CD8-positive, alpha-beta memory T cell (primary cell): ENCODE data around the gene DNAH10. TPM values are rescaled to one million over a fixed set of nuclear protein-coding genes. Genes with fewer than 3 reads are reported as not detected.

Experiments used
- CTCF ChIA-PET: fragments of 350-600 bp; sonication (Branson Sonifier 250); formaldehyde crosslinking; loops from one replicate; lab custom pipeline; 2021; ENCODE audit warnings: antibody characterized with exemption; lab: Charles Lee
- POLR2A ChIA-PET: fragments of 350-600 bp; sonication (Branson Sonifier 250); formaldehyde crosslinking; loops from one replicate; lab custom pipeline; 2021; ENCODE audit warnings: antibody characterized with exemption; lab: Charles Lee
- DNase-seq, 5 donors: peaks; one replicate each; pipeline versions ENCODE4 v3.0.0 to v3.0.0-alpha.2; 2020 to 2022; ENCODE audit warnings: mixed read lengths in 1 of 5
- H3K27ac ChIP-seq: one replicate; pipeline ENCODE4 v1.7.0; 2013; ENCODE audit warnings: low read depth, mild to moderate bottlenecking, low read length, moderate library complexity
- H3K27me3 ChIP-seq: 2 replicates; pipeline ENCODE4 v1.7.0; 2013; ENCODE audit warnings: low read length, mild to moderate bottlenecking; ENCODE audit not compliant: insufficient read depth, poor library complexity, severe bottlenecking
- H3K36me3 ChIP-seq: 2 replicates; pipeline ENCODE4 v1.7.0; 2013; ENCODE audit warnings: mild to moderate bottlenecking, low read length, moderate library complexity; ENCODE audit not compliant: insufficient read depth
- H3K4me1 ChIP-seq: 2 replicates; pipeline ENCODE4 v1.7.0; 2013; ENCODE audit warnings: mild to moderate bottlenecking, low read length, moderate library complexity; ENCODE audit not compliant: insufficient read depth
- H3K4me3 ChIP-seq: 2 replicates; pipeline ENCODE4 v1.7.0; 2013; ENCODE audit warnings: mild to moderate bottlenecking, low read length
- H3K9me3 ChIP-seq: 2 replicates; pipeline ENCODE4 v1.7.0; 2013; ENCODE audit warnings: mild to moderate bottlenecking, low read length
- H3K27ac Mint-ChIP-seq, 8 donors: one replicate each; pipeline ENCODE4 v1.8.0; 2020 to 2021; ENCODE audit warnings: mixed read lengths in 8 of 8, mild to moderate bottlenecking in 6 of 8, inconsistent platforms in 3 of 8, moderate library complexity in 3 of 8
- H3K27me3 Mint-ChIP-seq, 2 donors: one replicate each; pipeline ENCODE4 v1.8.0; 2020 to 2021; ENCODE audit warnings: mixed read lengths in 2 of 2, mild to moderate bottlenecking in 1 of 2, moderate library complexity in 1 of 2
- H3K36me3 Mint-ChIP-seq, 3 donors: one replicate each; pipeline ENCODE4 v1.8.0; 2020 to 2021; ENCODE audit warnings: mixed read lengths in 3 of 3, inconsistent platforms in 1 of 3, mild to moderate bottlenecking in 1 of 3
- H3K4me1 Mint-ChIP-seq, 3 donors: one replicate each; pipeline ENCODE4 v1.8.0; 2020 to 2021; ENCODE audit warnings: mixed read lengths in 3 of 3, inconsistent platforms in 1 of 3, mild to moderate bottlenecking in 1 of 3
- H3K4me3 Mint-ChIP-seq, 7 donors: one replicate each; pipeline ENCODE4 v1.8.0; 2020 to 2021; ENCODE audit warnings: mixed read lengths in 7 of 7, mild to moderate bottlenecking in 6 of 7, moderate library complexity in 4 of 7, inconsistent platforms in 2 of 7
- H3K9me3 Mint-ChIP-seq, 5 donors: one replicate each; pipeline ENCODE4 v1.8.0; 2020 to 2022; ENCODE audit warnings: mixed read lengths in 5 of 5, mild to moderate bottlenecking in 3 of 5, moderate library complexity in 2 of 5, inconsistent platforms in 1 of 5
- polyA plus RNA-seq: library from polyadenylated mRNA; unstranded; fragments of 300-500 nt; fragmentation: Illumina TruSeq; gene quantifications from one replicate; pipeline ENCODE4 v1.2.3, GENCODE V29; 2021
- total RNA-seq, 2 experiments: library from RNA; stranded (reverse); gene quantifications; one replicate each; pipeline ENCODE4 v1.2.3, GENCODE V29; 2021

DNAH10 gene, protein sequence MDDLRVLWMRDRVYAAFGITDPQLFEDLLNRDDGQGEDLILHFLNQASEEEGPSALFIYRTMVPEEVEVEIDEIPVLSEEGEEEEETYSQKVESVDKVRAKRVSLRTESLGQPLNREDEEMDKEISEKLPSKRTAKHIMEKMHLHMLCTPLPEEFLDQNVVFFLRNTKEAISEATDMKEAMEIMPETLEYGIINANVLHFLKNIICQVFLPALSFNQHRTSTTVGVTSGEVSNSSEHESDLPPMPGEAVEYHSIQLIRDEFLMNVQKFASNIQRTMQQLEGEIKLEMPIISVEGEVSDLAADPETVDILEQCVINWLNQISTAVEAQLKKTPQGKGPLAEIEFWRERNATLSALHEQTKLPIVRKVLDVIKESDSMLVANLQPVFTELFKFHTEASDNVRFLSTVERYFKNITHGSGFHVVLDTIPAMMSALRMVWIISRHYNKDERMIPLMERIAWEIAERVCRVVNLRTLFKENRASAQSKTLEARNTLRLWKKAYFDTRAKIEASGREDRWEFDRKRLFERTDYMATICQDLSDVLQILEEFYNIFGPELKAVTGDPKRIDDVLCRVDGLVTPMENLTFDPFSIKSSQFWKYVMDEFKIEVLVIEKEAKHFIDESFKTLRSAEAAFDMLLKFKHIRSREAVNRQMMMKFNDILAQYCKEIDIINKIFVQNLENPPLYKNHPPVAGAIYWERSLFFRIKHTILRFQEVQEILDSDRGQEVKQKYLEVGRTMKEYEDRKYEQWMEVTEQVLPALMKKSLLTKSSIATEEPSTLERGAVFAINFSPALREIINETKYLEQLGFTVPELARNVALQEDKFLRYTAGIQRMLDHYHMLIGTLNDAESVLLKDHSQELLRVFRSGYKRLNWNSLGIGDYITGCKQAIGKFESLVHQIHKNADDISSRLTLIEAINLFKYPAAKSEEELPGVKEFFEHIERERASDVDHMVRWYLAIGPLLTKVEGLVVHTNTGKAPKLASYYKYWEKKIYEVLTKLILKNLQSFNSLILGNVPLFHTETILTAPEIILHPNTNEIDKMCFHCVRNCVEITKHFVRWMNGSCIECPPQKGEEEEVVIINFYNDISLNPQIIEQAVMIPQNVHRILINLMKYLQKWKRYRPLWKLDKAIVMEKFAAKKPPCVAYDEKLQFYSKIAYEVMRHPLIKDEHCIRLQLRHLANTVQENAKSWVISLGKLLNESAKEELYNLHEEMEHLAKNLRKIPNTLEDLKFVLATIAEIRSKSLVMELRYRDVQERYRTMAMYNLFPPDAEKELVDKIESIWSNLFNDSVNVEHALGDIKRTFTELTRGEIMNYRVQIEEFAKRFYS (N-terminal part only)
- total RNA-seq (under 1 TPM; 0.09 to 0.13 TPM), polyA plus RNA-seq (not detected)

DNA sequence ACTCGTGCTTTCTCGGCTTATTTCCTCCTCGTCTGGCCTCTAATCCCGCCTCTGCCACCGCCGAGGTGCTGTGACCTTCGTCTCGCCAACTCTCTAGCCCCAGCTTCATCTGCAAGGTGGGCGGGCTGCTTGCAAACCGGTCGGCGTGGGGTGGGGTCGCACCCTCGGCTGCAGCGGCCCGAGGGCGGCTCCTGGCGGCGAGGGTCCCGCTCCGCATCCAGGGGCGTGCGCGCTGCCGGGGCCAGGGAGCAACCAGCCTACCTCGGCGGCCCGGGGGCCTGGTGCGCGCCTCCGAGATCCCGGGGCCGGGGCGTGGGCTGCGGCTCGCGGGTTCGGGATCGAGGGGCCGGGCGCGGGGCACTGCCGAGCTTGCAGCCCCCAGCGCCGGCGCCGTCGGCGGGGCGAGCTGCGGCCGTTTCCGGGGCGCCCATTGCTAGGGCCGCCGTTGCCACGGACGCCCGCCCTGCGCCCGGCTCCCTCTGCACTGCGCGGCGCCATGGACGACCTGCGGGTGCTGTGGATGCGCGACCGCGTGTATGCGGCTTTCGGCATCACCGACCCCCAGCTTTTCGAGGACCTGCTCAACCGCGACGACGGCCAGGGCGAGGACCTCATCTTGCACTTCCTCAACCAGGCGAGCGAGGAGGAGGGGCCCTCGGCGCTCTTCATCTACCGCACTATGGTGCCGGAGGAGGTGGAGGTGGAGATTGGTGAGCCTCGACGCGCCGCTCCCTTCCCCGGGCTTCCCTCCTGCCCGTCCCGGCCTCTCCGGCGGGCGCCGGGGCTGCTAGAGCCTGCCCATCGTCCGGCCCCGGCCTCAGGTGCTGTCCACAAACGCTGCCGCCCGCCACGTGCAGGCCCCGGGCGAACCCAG lies at the start of gene DNAH10:
Gene DNAH10, plus strand, starts transcription at position 461 of the 874 bp plus-strand sequence. Its CDS starts 36 bp downstream, at position 497.
- peak within 1 kb of the TSS; percentile 71 to 88 (median 82) for H3K4me3 Mint-ChIP-seq
- POLR2A ChIA-PET, result no interaction called here

DNA sequence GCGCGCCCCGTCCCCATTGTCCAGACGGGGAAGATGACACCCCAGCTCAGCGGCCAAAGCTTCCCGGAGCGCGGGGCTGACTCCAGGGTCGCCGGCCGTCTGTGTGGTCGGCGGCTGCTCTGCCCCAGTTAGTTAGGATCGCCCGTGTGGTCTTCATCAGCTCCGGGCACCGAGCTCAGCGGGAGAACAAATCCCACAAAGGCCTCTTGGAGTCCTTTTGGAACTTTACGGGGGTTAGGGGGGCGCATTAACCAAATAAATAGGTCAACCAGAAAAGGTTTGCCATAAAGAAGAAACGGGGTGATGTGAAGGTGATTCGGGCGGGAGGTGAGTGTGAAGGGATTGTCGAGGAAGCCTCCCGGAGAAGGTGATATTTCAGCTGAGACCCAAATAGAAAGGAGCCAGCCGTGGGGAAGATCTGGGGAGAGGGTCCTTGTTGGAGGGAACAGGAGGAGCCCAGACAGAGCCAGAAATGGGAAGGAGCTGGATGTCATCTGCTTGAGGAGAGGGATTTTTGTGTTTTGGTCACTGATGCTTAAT lies 49.3 kb upstream of the DNAH10 start:
- Mint-ChIP-seq H3K9me3 (no peaks in the 10 kb centered on the region), H3K27ac (peak overlapping the region; percentile 62 to 96 (median 86)), H3K4me3 (peak overlapping the region; percentile 82 to 96 (median 89)), H3K4me1 (peaks cover 35 to 46% (median 35%) of the 10 kb centered on the region in 3 donors), H3K27me3 (no peaks in the 10 kb centered on the region), H3K36me3 (peaks cover 0 to 12% (median 0%) of the 10 kb centered on the region in 3 donors)
- peaks cover 36% of the 10 kb centered on the region for H3K4me1 ChIP-seq
- no peak for DNase-seq
- ChIA-PET POLR2A (interaction anchor here (1.2 to 1.8 kb wide), 3 partner anchors 12 to 348 kb away, joined by 3 to 6 read pairs (median 4); partner anchors contain the start of gene DDX55), CTCF (interaction anchor here (1.2 kb wide), 1 partner anchor 44 kb away, joined by 3 read pairs; no protein-coding TSS in a partner anchor)
- H3K27ac ChIP-seq, result peak overlapping the region; percentile 75
- no peaks in the 10 kb centered on the region for H3K9me3 ChIP-seq
- no peaks in the 10 kb centered on the region for H3K36me3 ChIP-seq
- peak overlapping the region; percentile 87 for H3K4me3 ChIP-seq
- H3K27me3 ChIP-seq, result no peaks in the 10 kb centered on the region

More for the DNA sequence above, at the start of gene DNAH10:
- Mint-ChIP-seq H3K36me3 (peaks cover 0 to 19% (median 7%) of the 10 kb centered on the region in 3 donors), H3K27me3 (peaks cover under 1 to 4% of the 10 kb centered on the region in 2 donors), H3K4me1 (peaks cover 3 to 7% (median 6%) of the 10 kb centered on the region in 3 donors), H3K9me3 (no peaks in the 10 kb centered on the region), H3K27ac (peak within 1 kb of the TSS in 2 of 8 donors; percentile 23 to 24)
- CTCF ChIA-PET, result interaction anchor here (0.6 to 1.0 kb wide), 2 partner anchors 43 to 66 kb away, joined by 3 read pairs; no protein-coding TSS in a partner anchor
- peak in 1 of 5 donors; percentile 37 for DNase-seq
- no peaks in the 10 kb centered on the region for H3K36me3 ChIP-seq
- H3K4me3 ChIP-seq, result no peak within 1 kb of the TSS
- no peaks in the 10 kb centered on the region for H3K9me3 ChIP-seq
- H3K27me3 ChIP-seq, result no peaks in the 10 kb centered on the region
- no peak within 1 kb of the TSS for H3K27ac ChIP-seq
- H3K4me1 ChIP-seq, result peaks cover 5% of the 10 kb centered on the region

DNA sequence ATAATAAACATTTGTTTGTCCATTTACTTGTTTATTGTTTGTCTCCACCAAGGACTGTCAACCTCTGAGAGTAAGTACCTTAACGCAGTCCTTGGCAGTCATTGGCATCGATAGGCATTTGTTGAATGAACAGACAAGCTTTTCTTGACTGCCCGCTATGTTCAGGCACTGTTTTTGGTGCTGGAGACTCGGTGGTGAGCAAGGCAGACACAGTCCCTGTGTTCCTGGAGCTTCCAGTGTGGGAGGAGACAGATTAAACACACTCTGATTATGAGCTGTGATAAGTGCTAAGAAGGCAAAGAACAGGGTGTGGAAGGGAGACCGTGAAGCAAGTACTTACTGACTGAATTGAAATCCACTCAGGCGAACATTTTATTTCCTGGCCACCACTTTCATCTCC lies 48.7 kb upstream of the DNAH10 start:
- H3K27me3 Mint-ChIP-seq, result no peaks in the 10 kb centered on the region
- Histone ChIP-seq H3K9me3 (no peaks in the 10 kb centered on the region), H3K4me3 (peak overlapping the region; percentile 87), H3K4me1 (peaks cover 36% of the 10 kb centered on the region), H3K27me3 (no peaks in the 10 kb centered on the region), H3K27ac (peak overlapping the region; percentile 75), H3K36me3 (no peaks in the 10 kb centered on the region)
- no peak for DNase-seq
- no peaks in the 10 kb centered on the region for H3K9me3 Mint-ChIP-seq
- peak overlapping the region; percentile 62 to 90 (median 82) for H3K27ac Mint-ChIP-seq
- peaks cover 0 to 10% (median 0%) of the 10 kb centered on the region in 3 donors for H3K36me3 Mint-ChIP-seq
- ChIA-PET POLR2A (no interaction called here), CTCF (no interaction called here)
- peak overlapping the region; percentile 82 to 96 (median 89) for H3K4me3 Mint-ChIP-seq
- peaks cover 35 to 46% (median 35%) of the 10 kb centered on the region in 3 donors for H3K4me1 Mint-ChIP-seq

DNA sequence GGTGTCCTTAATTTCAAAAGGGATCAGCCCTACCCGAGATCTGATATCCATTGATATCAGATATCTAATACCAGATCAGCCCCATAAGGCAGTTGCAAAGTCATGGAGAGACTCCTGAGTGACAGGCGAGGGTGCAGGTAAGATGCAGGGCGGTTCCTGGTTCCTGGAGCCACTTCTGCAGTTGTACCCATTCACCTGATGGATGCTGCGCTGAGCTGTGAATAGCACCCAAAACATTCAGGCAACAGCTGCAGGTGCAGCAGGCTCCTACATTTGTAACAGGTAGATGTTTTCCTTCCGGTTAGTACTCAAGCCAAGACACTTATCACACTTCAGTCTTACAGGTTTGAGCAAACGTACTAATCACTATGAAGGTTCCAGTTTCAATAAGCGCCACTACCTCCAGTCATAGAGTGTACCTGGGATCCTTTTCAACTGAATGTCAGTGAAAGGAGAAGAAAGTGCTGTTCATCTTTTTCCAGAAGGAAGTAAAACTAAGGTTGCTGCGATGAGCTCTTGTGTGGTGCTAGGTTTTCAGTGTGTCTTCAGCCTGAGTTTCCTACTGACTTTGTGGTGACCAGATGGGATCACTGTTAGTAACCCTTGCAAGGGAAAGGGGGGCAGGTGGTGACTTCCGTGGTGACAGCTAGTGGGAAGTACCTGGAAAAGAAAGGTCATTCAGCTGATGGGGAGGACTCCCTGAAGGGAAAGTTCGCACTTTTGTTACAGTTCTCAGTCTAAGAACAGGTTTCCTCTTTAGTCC lies 48.1 kb upstream of the DNAH10 start:
- Histone ChIP-seq H3K27ac (peak overlapping the region; percentile 75), H3K9me3 (no peaks in the 10 kb centered on the region), H3K36me3 (no peaks in the 10 kb centered on the region), H3K27me3 (no peaks in the 10 kb centered on the region), H3K4me1 (peaks cover 36% of the 10 kb centered on the region), H3K4me3 (peak overlapping the region; percentile 87)
- ChIA-PET CTCF (interaction anchor here (1.2 kb wide), 1 partner anchor 10 kb away, joined by 3 read pairs; no protein-coding TSS in a partner anchor), POLR2A (no interaction called here)
- no peak for DNase-seq
- H3K27me3 Mint-ChIP-seq, result no peaks in the 10 kb centered on the region
- H3K4me3 Mint-ChIP-seq, result peak overlapping the region; percentile 82 to 96 (median 89)
- H3K9me3 Mint-ChIP-seq, result no peaks in the 10 kb centered on the region
- peaks cover 0 to 12% (median 0%) of the 10 kb centered on the region in 3 donors for H3K36me3 Mint-ChIP-seq
- H3K4me1 Mint-ChIP-seq, result peaks cover 35 to 49% (median 35%) of the 10 kb centered on the region in 3 donors
- peak overlapping the region in 7 of 8 donors; percentile 62 to 89 (median 82) for H3K27ac Mint-ChIP-seq

DNA sequence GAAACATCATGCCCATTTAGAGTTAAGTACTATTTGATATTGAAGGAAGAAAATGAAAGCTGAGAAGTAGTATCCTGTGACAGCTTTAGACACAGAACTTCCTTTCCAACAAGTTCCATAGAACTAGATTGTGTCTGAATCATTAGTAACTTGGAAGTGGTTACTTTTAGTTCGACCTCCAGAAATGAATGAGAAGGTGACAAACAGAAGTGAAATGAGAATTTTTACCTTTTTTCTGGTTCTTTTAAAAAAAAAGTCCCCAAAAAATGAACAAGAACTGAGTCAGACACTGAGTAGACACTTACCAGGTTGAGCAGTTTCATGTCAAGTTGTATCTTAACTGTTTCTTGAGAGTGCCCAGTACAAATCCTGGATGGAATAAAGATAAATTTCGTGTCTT lies 46.9 kb upstream of the DNAH10 start:
- Mint-ChIP-seq H3K27me3 (no peaks in the 10 kb centered on the region), H3K4me3 (peak overlapping the region in 5 of 7 donors; percentile 1 to 96 (median 50)), H3K36me3 (peaks cover 0 to 22% (median 4%) of the 10 kb centered on the region in 3 donors), H3K9me3 (no peaks in the 10 kb centered on the region), H3K27ac (peak overlapping the region in 2 of 8 donors; percentile 29 to 83), H3K4me1 (peaks cover 35 to 51% (median 35%) of the 10 kb centered on the region in 3 donors)
- Histone ChIP-seq H3K4me1 (peaks cover 36% of the 10 kb centered on the region), H3K36me3 (peaks cover 4% of the 10 kb centered on the region), H3K4me3 (no peak overlapping the region), H3K27ac (no peak overlapping the region), H3K27me3 (no peaks in the 10 kb centered on the region), H3K9me3 (no peaks in the 10 kb centered on the region)
- CTCF ChIA-PET, result interaction anchor here (1.2 kb wide), 1 partner anchor 9 kb away, joined by 3 read pairs; no protein-coding TSS in a partner anchor
- POLR2A ChIA-PET, result no interaction called here
- DNase-seq, result no peak

DNA sequence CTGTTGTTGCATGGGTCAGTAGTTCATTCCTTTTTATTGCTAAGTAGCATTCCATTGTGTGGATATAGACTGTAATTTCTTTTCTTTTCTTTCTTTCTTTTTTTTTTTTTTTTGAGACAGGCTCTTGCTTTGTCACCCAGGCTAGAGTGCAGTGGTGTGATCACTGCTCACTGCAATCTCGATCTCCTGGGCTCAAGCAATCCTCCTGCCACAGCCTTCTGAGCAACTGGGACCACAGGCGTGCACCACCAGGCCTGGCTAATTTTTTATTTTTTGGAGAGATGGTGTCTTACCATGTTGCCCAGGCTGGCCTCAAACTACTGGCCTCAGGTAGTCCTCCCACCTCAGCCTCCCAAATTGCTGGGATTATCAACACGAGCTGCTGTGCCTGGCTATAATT lies 44.8 kb upstream of the DNAH10 start:
- no peaks in the 10 kb centered on the region for H3K9me3 Mint-ChIP-seq
- no peak overlapping the region for H3K4me3 Mint-ChIP-seq
- Histone ChIP-seq H3K4me3 (no peak overlapping the region), H3K4me1 (peaks cover 27% of the 10 kb centered on the region), H3K27ac (no peak overlapping the region), H3K9me3 (no peaks in the 10 kb centered on the region), H3K27me3 (no peaks in the 10 kb centered on the region), H3K36me3 (peaks cover 7% of the 10 kb centered on the region)
- peaks cover 0 to 35% (median 6%) of the 10 kb centered on the region in 3 donors for H3K36me3 Mint-ChIP-seq
- ChIA-PET CTCF (no interaction called here), POLR2A (interaction anchor here (0.5 kb wide), 1 partner anchor 524 kb away, joined by 3 read pairs; no protein-coding TSS in a partner anchor)
- H3K27ac Mint-ChIP-seq, result peak overlapping the region in 1 of 8 donors; percentile 44
- peaks cover 26 to 47% (median 29%) of the 10 kb centered on the region in 3 donors for H3K4me1 Mint-ChIP-seq
- no peaks in the 10 kb centered on the region for H3K27me3 Mint-ChIP-seq
- no peak for DNase-seq
